Body of pancreas (tissue), 4 donors: ENCODE results near the gene COL15A1. TPM values are rescaled to one million over a fixed set of nuclear protein-coding genes. Genes with fewer than 3 reads are reported as not detected.

ENCODE experiments used
- ATAC-seq: fragments of 150-250 bp; one replicate; pipeline ENCODE4 v1.9.1; 2016
- DNase-seq, 4 donors: peaks; one replicate each; pipeline ENCODE4 v3.0.0-alpha.2; 2019
- H3K27ac ChIP-seq, 4 donors: fragments of 200-600 bp; sonication (generic); 1 replicate in 3 of 4; 2 replicates in 1 of 4; pipeline versions ENCODE4 v1.5.1 to v1.6.1; 2016 to 2019; ENCODE audit warnings: mild to moderate bottlenecking in 1 of 4, mixed read lengths in 1 of 4, moderate library complexity in 1 of 4
- H3K27me3 ChIP-seq, 2 donors: fragments of 200-600 bp; sonication (generic); one replicate each; pipeline ENCODE4 v1.6.0; 2016; ENCODE audit warnings: mild to moderate bottlenecking in 1 of 2
- H3K36me3 ChIP-seq, 2 donors: fragments of 200-600 bp; sonication (generic); replicated peaks in 1 of 2; 2 replicates each; pipeline ENCODE4 v1.5.1; 2016; ENCODE audit warnings: low read depth in 2 of 2; ENCODE audit not compliant: insufficient read depth in 1 of 2
- H3K4me1 ChIP-seq: fragments of 200-600 bp; sonication (generic); one replicate; pipeline ENCODE4 v1.6.0; 2016
- H3K4me3 ChIP-seq, 2 donors: fragments of 200-600 bp; sonication (generic); 1 replicate in 1 of 2; 2 replicates in 1 of 2; pipeline ENCODE4 v1.5.1; 2016 to 2019
- H3K9me3 ChIP-seq, 3 donors: fragments of 200-600 bp; sonication (generic); 1 replicate in 2 of 3; 2 replicates in 1 of 3; pipeline ENCODE4 v1.5.1; 2016
- CTCF ChIP-seq, 7 experiments: fragments of 450-650 bp in 4 of 7; fragments of 200-600 bp in 3 of 7; sonication (generic) in 3 of 7; IDR thresholded peaks; one replicate each; pipeline ENCODE4 v1.5.1; 2016 to 2019; ENCODE audit warnings: antibody characterized with exemption in 7 of 7
- POLR2A ChIP-seq, 3 donors: fragments of 450-650 bp; IDR thresholded peaks; one replicate each; pipeline ENCODE4 v1.6.1; 2016; ENCODE audit warnings: antibody characterized with exemption in 3 of 3, mild to moderate bottlenecking in 2 of 3
- WGBS, 2 donors: methylation state at CpG; one replicate each; pipeline ENCODE4 v1.1.5; 2017; 5-methylcytosine and 5-hydroxymethylcytosine counted together
- intact Hi-C: fragments of 100-400 bp; cut with DNase I; formaldehyde crosslinking; loops from one replicate; pipeline ENCODE4 v1.15.1; 2023
- total RNA-seq, 2 donors: library from RNA; depleted of rRNA; stranded (reverse); fragments of >200 nt; gene quantifications; one replicate each; pipeline ENCODE4 v1.1.0, GENCODE V29; 2016

COL15A1 gene
- total RNA-seq, 2 donors from 2014 or later: 6.7 to 55.4 TPM

GRCh38 chr9:99039505-99040182 is 95.9 kb downstream of the COL15A1 start:
- no peak for TF ChIP-seq POLR2A (IDR thresholded peaks at IDR 0.05)
- TF ChIP-seq CTCF (IDR thresholded peaks at IDR 0.05): no peak
- intact Hi-C loops: no loop called here
- Histone ChIP-seq H3K4me1 (no peaks in the 10 kb centered on the region), H3K27ac (no peak overlapping the region), H3K9me3 (peaks cover 0 to 7% (median 0%) of the 10 kb centered on the region in 3 donors), H3K4me3 (no peak overlapping the region), H3K36me3 (no peaks in the 10 kb centered on the region), H3K27me3 (no peaks in the 10 kb centered on the region)
- ATAC-seq (no peak), DNase-seq (no peak)
- 62 to 69% methylated on average over 2 of the region's 2 CpGs for WGBS, 2 donors

GRCh38 chr9:99040251-99040900 is 96.7 kb downstream of the COL15A1 start:
- DNase-seq: no peak
- TF ChIP-seq POLR2A (IDR thresholded peaks at IDR 0.05): no peak
- no peak for TF ChIP-seq CTCF (IDR thresholded peaks at IDR 0.05)
- intact Hi-C loops: no loop called here
- ATAC-seq: no peak
- Histone ChIP-seq H3K9me3 (peaks cover 0 to 7% (median 0%) of the 10 kb centered on the region in 3 donors), H3K27ac (peak overlapping the region in 1 of 4 donors; percentile 4), H3K4me1 (no peaks in the 10 kb centered on the region), H3K27me3 (no peaks in the 10 kb centered on the region), H3K36me3 (no peaks in the 10 kb centered on the region), H3K4me3 (no peak overlapping the region)
- WGBS, 2 donors: 87 to 88% methylated on average over 10 of the region's 10 CpGs

- intact Hi-C loops: no loop called here
- no peak overlapping the region for H3K4me3 ChIP-seq
- no peaks in the 10 kb centered on the region for H3K36me3 ChIP-seq
- no peaks in the 10 kb centered on the region for H3K27me3 ChIP-seq
- TF ChIP-seq POLR2A (IDR thresholded peaks at IDR 0.05): no peak
- no peak for TF ChIP-seq CTCF (IDR thresholded peaks at IDR 0.05)
- H3K27ac ChIP-seq: peak overlapping the region in 1 of 4 donors; percentile 4
- H3K4me1 ChIP-seq: no peaks in the 10 kb centered on the region
- DNase-seq (peak in 1 of 4 donors; percentile 41), ATAC-seq (peak; percentile 18)
- H3K9me3 ChIP-seq: peaks cover 0 to 7% (median 0%) of the 10 kb centered on the region in 3 donors
- 72 to 93% methylated on average over 3 of the region's 3 CpGs for WGBS, 2 donors
Observed at GRCh38 chr9:99040911-99041582, 97.3 kb downstream of the COL15A1 start.

GRCh38 chr9:99041618-99042017 is 97.9 kb downstream of the COL15A1 start:
- H3K4me1 ChIP-seq: no peaks in the 10 kb centered on the region
- peaks cover 0 to 7% (median 0%) of the 10 kb centered on the region in 3 donors for H3K9me3 ChIP-seq
- H3K36me3 ChIP-seq: no peaks in the 10 kb centered on the region
- WGBS, 2 donors: 92 to 93% methylated on average over 4 of the region's 4 CpGs
- H3K27ac ChIP-seq: no peak overlapping the region
- TF ChIP-seq CTCF (IDR thresholded peaks at IDR 0.05): no peak
- TF ChIP-seq POLR2A (IDR thresholded peaks at IDR 0.05): no peak
- H3K27me3 ChIP-seq: no peaks in the 10 kb centered on the region
- H3K4me3 ChIP-seq: no peak overlapping the region
- no peak for DNase-seq
- intact Hi-C loops: no loop called here
- no peak for ATAC-seq
